ENCODE data around the gene SCYGR3. TPM values are rescaled to one million over a fixed set of nuclear protein-coding genes. Genes with fewer than 3 reads are reported as not detected.

Gene SCYGR3
- total RNA-seq, 1 experiment from 2014 or later = not detected

DNA sequence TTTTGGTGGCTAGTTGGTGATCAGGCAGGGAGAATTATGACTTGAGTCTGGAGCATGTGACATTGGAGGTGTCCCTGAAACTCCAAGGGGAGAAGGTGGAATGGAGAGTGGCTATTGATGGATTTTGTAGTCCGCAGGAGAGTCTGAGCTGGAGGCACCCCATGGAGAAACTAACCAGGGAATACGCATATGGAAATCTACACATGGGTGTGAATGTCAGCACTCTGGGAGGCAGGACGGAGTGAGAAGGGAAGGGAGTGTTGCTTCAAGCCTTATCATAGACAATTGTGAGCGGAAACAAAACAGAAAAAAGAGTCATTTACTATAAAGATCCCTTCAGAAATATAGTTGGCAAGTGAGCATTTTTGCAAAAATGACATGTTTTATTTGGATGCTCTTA lies 2.0 kb upstream of the SCYGR3 start:
- Histone ChIP-seq H3K4me2 (ENCODE audit: insufficient read depth, insufficient read length, low read length) (peak overlapping the region; percentile 17), H3K18ac (ENCODE audit: insufficient read length, low read depth, low read length) (no peak overlapping the region), H3K56ac (ENCODE audit: insufficient read length, low read depth, low read length) (no peak overlapping the region), H3K4ac (ENCODE audit: low read depth, low read length) (no peak overlapping the region), H3K14ac (ENCODE audit: insufficient read depth, low read length) (no peak overlapping the region), H3K4me1 (ENCODE audit: insufficient read depth, low read length) (0 out of 2 replicates have a peak, but pooled peaks cover 5% of the 10 kb centered on the region), H3K79me2 (ENCODE audit: insufficient read depth, low read length) (no peaks in the 10 kb centered on the region), H2BK12ac (ENCODE audit: insufficient read length, low read depth, low read length) (no peak overlapping the region), H3K23ac (ENCODE audit: insufficient read length, low read depth, low read length) (no peak overlapping the region), H4K8ac (replicated peaks; ENCODE audit: insufficient read length, low read depth, low read length) (no peak overlapping the region), H3K27ac (ENCODE audit: insufficient read length, low read depth, low read length) (no peak overlapping the region), H2AK5ac (ENCODE audit: insufficient read length, low read length) (no peak overlapping the region), H4K20me1 (ENCODE audit: control insufficient read depth, insufficient read depth, insufficient read length) (no peaks in the 10 kb centered on the region), H2BK120ac (ENCODE audit: low read depth, low read length, poor library complexity, severe bottlenecking) (no peak overlapping the region), H3K9ac (ENCODE audit: extremely low read depth, insufficient read length, low read length) (no peak overlapping the region), H4K91ac (ENCODE audit: insufficient read length, low read depth, low read length) (no peak overlapping the region), H4K5ac (ENCODE audit: insufficient read length, low read depth, low read length) (no peak overlapping the region), H2BK15ac (ENCODE audit: low read depth, low read length) (no peak overlapping the region), H3K23me2 (ENCODE audit: insufficient read length, low read depth, low read length, poor library complexity, severe bottlenecking) (no peaks in the 10 kb centered on the region), H3K27me3 (ENCODE audit: insufficient read depth, low read length) (no peaks in the 10 kb centered on the region; the same call in 1 of the 2 replicates), H2AFZ (ENCODE audit: low read length) (no peak overlapping the region), H2BK20ac (ENCODE audit: low read depth, low read length, poor library complexity, severe bottlenecking) (no peak overlapping the region), H3K9me3 (ENCODE audit: control insufficient read depth, low read depth, low read length) (no peaks in the 10 kb centered on the region), H3T11ph (ENCODE audit: low read length) (no peak overlapping the region), H3K79me1 (ENCODE audit: insufficient read depth, low read depth, low read length, poor library complexity, severe bottlenecking) (no peaks in the 10 kb centered on the region), H2BK5ac (ENCODE audit: insufficient read length, low read length) (no peak overlapping the region)
- DNase-seq = no peak
- Mint-ChIP-seq H3K4me3 (no peak overlapping the region), H3K27me3 (ENCODE audit: low read depth) (peaks cover 8% of the 10 kb centered on the region), H3K9me3 (no peaks in the 10 kb centered on the region; a peak in 1 of 5 replicates), H3K27ac (0 out of 7 replicates have a peak overlapping the region, but pooled peaks of 1 of the 3 experiments have one; percentile 0), H3K36me3 (ENCODE audit: insufficient read depth in 1 of 3, low read depth in 3 of 3) (no peaks in the 10 kb centered on the region), H3K4me1 (peaks cover 22 to 23% of the 10 kb centered on the region in 2 experiments)
- no CpG with 5 or more reads among the region's 4 CpGs for WGBS (ENCODE audit: extremely low coverage, insufficient read length, low lambda C conversion rate)
- TF ChIP-seq, protein P1, sequence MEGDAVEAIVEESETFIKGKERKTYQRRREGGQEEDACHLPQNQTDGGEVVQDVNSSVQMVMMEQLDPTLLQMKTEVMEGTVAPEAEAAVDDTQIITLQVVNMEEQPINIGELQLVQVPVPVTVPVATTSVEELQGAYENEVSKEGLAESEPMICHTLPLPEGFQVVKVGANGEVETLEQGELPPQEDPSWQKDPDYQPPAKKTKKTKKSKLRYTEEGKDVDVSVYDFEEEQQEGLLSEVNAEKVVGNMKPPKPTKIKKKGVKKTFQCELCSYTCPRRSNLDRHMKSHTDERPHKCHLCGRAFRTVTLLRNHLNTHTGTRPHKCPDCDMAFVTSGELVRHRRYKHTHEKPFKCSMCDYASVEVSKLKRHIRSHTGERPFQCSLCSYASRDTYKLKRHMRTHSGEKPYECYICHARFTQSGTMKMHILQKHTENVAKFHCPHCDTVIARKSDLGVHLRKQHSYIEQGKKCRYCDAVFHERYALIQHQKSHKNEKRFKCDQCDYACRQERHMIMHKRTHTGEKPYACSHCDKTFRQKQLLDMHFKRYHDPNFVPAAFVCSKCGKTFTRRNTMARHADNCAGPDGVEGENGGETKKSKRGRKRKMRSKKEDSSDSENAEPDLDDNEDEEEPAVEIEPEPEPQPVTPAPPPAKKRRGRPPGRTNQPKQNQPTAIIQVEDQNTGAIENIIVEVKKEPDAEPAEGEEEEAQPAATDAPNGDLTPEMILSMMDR (conservative IDR thresholded peaks at IDR 0.05) = no peak
